ENCODE results near the gene PRIM2.
"Not testable (repeated sequence)": the region's sequence is repeated elsewhere in the genome, so short reads cannot be mapped to it uniquely, and the experiment has no call there.

PRIM2 gene

DNA sequence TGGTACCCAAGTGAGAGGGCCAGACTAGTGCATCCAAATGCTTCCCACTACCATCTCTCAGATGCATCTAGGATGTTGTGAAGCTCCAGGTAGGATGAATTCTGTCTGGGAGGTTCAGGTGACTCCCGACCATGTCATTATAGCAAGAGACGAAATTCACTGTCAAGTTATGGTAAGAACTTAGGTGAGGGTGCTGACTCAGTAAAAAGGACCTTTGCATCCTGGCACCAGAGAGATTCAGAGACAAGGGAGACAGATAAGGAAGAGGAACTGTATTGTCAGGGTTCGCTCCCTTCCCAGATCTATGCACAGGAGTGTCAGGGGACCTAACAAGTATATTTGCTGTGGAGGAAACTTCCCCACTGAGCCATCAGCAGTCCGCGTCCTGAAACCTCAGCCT, 11.2 kb upstream of the PRIM2 start:
- DNase-seq: no peak
- Histone ChIP-seq H3K27me3 (no peaks in the 10 kb centered on the region), H3K4me1 (no peaks in the 10 kb centered on the region), H3K36me3 (no peaks in the 10 kb centered on the region), H3K4me3 (ENCODE audit: low read depth, low read length) (no peak overlapping the region), H3K9me3 (no peaks in the 10 kb centered on the region)
- TF ChIP-seq, protein P1, sequence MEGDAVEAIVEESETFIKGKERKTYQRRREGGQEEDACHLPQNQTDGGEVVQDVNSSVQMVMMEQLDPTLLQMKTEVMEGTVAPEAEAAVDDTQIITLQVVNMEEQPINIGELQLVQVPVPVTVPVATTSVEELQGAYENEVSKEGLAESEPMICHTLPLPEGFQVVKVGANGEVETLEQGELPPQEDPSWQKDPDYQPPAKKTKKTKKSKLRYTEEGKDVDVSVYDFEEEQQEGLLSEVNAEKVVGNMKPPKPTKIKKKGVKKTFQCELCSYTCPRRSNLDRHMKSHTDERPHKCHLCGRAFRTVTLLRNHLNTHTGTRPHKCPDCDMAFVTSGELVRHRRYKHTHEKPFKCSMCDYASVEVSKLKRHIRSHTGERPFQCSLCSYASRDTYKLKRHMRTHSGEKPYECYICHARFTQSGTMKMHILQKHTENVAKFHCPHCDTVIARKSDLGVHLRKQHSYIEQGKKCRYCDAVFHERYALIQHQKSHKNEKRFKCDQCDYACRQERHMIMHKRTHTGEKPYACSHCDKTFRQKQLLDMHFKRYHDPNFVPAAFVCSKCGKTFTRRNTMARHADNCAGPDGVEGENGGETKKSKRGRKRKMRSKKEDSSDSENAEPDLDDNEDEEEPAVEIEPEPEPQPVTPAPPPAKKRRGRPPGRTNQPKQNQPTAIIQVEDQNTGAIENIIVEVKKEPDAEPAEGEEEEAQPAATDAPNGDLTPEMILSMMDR (IDR thresholded peaks at IDR 0.05; ENCODE audit: low read depth, low read length): no peak

DNA sequence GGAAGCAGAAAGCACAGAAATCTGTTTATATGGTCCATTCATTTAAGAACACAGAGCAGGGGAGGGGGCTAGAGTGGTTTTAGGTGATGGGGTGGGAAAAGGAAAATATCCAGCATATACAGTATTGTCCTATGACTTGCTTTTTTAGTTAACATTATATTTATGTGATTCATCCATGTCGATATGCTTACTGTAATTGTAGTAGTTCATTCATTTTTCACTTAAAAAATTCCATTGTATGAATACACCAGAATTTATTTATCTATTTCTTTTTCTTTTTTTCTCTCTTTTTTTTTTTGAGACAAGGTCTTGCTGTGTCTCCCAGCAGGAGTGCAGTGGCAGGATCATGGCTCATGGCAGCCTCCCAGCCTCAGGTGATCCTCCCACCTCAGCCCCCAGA, 9.6 kb upstream of the PRIM2 start:
- TF ChIP-seq, protein P1 (IDR thresholded peaks at IDR 0.05; ENCODE audit: low read depth, low read length): no peak
- H3K4me3 ChIP-seq (ENCODE audit: low read depth, low read length): no peak overlapping the region
- no peaks in the 10 kb centered on the region for H3K9me3 ChIP-seq
- no peak for DNase-seq
- no peaks in the 10 kb centered on the region for H3K4me1 ChIP-seq
- no peaks in the 10 kb centered on the region for H3K27me3 ChIP-seq
- no peaks in the 10 kb centered on the region for H3K36me3 ChIP-seq

DNA sequence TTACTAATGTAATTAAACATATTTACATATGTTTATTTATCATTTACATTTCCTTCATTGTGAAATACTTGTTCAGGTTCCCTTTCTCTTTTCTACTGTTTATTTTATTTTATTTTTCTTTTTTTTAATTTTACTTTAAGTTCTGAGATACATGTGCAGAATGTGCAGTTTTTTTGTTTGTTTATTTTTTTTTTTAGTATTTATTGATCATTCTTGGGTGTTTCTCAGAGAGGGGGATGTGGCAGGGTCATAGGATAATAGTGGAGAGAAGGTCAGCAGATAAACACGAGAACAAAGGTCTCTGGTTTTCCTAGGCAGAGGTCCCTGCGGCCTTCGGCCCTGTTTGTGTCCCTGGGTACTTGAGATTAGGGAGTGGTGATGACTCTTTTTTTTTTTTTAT, 8.7 kb upstream of the PRIM2 start:
- not testable (repeated sequence) for H3K4me1 ChIP-seq; H3K9me3 ChIP-seq; H3K4me3 ChIP-seq (ENCODE audit: low read depth, low read length); H3K36me3 ChIP-seq; DNase-seq; H3K27me3 ChIP-seq

DNA sequence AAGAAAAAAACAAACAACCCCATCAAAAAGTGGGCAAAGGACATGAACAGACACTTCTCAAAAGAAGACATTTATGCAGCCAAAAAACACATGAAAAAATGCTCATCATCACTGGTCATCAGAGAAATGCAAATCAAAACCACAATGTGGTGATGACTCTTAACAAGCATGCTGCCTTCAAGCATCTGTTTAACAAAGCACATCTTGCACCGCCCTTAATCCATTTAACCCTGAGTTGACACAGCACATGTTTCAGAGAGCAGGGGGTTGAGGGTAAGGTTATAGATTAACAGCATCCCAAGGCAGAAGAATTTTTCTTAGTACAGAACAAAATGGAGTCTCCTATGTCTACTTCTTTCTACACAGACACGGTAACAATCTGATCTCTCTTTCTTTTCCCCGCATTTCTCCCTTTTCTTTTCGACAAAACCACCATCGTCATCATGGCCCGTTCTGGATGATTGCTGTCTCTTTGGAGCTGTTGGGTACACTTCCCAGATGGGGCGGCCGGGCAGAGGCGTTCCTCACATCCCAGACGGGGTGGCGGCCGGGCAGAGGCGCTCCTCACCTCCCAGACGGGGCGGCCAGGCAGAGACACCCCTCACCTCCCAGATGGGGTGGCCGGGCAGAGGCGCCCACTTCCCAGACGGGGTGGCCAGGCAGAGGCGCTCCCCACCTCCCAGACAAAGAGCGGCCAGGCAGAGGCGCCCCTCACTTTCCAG, 7.2 kb upstream of the PRIM2 start:
- not testable (repeated sequence) for H3K36me3 ChIP-seq; DNase-seq; H3K4me3 ChIP-seq (ENCODE audit: low read depth, low read length); H3K4me1 ChIP-seq; H3K9me3 ChIP-seq; H3K27me3 ChIP-seq

DNA sequence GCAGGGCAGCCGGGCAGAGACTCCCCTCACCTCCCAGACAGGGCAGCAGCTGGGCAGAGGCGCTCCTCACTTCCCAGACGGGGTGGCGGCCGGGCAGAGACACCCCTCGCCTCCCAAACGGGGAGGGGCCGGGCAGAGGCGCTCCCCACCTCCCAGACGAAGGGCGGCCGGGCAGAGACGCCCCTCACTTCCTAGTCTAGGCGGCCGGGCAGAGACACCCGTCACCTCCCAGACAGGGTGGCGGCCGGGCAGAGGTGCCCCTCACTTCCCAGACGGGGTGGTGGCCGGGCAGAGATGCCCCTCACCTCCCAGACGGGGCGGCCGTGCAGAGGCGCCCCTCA, 6.6 kb upstream of the PRIM2 start:
- no peak overlapping the region for H3K4me3 ChIP-seq (ENCODE audit: low read depth, low read length)
- no peaks in the 10 kb centered on the region for H3K9me3 ChIP-seq
- no peaks in the 10 kb centered on the region for H3K4me1 ChIP-seq
- no peak for DNase-seq
- no peaks in the 10 kb centered on the region for H3K36me3 ChIP-seq
- H3K27me3 ChIP-seq: no peaks in the 10 kb centered on the region
- TF ChIP-seq, protein P1 (IDR thresholded peaks at IDR 0.05; ENCODE audit: low read depth, low read length): no peak

DNA sequence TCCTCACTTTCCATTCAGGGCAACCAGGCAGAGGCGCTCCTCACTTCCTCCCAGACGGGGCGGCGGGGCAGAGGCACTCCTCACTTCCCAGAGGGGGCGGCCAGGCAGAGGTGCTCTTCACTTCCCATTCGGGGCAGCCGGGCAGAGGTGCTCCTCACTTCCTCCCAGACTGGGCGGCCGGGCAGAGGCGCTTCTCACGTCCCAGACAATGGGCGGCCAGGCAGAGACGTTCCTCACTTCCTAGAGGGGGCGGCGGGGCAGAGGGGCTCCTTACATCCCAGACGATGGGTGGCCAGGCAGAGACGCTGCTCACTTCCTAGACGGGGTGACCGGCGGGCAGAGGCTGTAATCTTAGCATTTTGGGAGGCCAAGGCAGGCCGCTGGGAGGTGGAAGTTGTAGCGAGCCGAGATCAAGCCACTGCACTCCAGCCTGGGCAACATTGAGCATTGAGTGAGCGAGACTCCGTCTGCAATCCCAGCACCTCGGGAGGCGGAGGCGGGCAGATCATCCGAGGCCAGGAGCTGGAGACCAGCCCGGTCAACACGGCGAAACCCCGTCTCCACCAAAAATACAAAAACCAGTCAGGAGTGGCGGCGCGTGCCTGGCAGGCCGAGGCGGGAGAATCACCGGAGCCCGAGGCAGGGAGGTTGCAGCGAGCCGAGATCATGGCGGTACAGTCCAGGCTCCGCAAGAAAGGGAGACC, 6.0 kb upstream of the PRIM2 start:
- not testable (repeated sequence) for H3K27me3 ChIP-seq; H3K36me3 ChIP-seq; H3K4me3 ChIP-seq (ENCODE audit: low read depth, low read length); H3K9me3 ChIP-seq; H3K4me1 ChIP-seq; DNase-seq

DNA sequence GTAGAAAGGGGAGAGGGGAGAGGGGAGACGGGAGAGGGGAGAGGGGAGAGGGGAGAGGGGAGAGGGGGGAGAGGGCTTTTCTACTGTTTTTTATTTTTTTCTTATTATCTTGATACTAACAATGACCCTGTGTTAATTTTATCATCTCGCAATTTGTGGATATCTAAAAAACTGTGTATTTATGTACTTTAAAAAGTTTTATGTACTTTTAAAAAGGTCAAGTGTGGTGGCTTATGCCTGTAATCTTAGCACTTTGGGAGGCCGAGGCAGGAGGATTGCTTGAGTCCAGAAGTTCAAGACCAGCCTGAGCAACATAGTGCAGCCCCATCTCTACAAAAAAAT, 5.5 kb upstream of the PRIM2 start:
- no peak for DNase-seq
- no peaks in the 10 kb centered on the region for H3K27me3 ChIP-seq
- H3K36me3 ChIP-seq: no peaks in the 10 kb centered on the region
- TF ChIP-seq, protein P1 (IDR thresholded peaks at IDR 0.05; ENCODE audit: low read depth, low read length): no peak
- H3K4me1 ChIP-seq: no peaks in the 10 kb centered on the region
- H3K9me3 ChIP-seq: no peaks in the 10 kb centered on the region
- no peak overlapping the region for H3K4me3 ChIP-seq (ENCODE audit: low read depth, low read length)
